GM21381 (cell line): ENCODE results near the gene TRIM62.
"Not testable (repeated sequence)": the region's sequence is repeated elsewhere in the genome, so short reads cannot be mapped to it uniquely, and the experiment has no call there.

Experiments
- ATAC-seq: cut with Tn5 transposase; IDR thresholded peaks from one replicate; pipeline ENCODE4 v1.9.1; 2021; ENCODE audit warnings: mild to moderate bottlenecking, moderate library complexity; ENCODE audit not compliant: unreplicated experiment

TRIM62 gene

GRCh38 chr1:33140153-33141149 lies 41.4 kb downstream of the TRIM62 start:
- ATAC-seq: no peak

DNA sequence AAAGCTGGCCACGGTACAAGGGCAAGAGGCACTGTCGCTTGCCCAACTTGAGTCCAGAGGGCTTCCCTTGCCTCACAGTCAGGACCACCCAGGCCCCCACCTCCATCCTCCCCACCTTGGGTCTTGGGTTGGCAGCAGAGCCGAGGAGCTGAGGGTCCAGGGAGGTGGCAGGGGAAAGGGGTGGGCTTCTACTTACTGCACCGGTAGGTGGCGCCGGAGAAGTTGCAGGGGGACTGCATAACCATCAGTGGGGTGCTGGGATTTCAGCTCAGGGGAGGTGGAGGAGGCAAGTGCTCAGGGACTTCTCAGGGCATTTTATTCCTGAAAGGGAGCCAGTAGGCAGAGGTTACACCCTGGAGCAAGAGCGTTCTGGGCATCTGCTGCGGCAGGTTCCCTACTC lies 44.0 kb downstream of the TRIM62 start:
- no peak for ATAC-seq

DNA sequence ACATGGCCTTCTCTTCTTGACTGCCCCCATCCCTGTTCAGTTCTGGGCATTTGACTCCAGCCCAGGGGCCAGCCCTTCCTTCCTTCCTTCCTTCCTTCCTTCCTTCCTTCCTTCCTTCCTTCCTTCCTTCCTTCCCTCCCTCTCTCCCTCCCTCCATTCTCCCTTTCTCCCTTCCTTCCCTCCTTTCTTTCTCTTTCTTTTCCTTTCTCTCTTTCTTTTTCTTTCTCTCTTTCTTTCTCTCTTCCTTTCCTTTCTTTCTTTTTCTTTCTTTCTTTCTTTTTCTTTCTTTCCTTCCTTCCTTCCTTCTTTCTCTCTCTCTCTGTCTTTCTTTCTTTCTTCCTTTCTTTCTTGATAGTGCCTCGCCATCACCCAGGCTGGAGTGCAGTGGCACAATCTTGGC lies 45.8 kb downstream of the TRIM62 start:
- ATAC-seq: not testable (repeated sequence)

- no peak for ATAC-seq
Measured at GRCh38 chr1:33133478-33134105, 48.3 kb downstream of the TRIM62 start.

- ATAC-seq: no peak
Measured at GRCh38 chr1:33132549-33132948, 49.3 kb downstream of the TRIM62 start.

- no peak for ATAC-seq
Measured at GRCh38 chr1:33131191-33131590, 50.7 kb downstream of the TRIM62 start.

DNA sequence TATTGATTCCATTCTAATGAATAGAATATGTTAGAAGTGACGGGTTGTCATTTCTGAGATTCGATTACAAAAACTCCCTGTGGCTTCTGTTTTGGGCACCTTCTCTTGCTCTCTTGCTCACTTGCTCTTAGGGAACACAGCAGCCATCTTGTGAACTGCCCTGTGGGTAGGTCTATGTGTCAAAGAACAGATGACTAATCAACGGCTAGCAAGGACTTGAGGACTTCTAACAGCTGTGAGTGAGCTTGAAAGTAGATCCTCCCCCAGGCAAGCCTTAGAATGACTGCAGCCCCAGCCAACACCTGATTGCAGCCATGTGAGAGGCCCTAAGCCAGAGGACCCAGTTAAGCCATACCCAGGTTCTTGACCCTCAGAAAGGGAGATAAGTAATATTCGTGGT lies 51.5 kb downstream of the TRIM62 start:
- ATAC-seq: no peak

GRCh38 chr1:33128781-33129180 lies 53.1 kb downstream of the TRIM62 start:
- ATAC-seq: no peak

DNA sequence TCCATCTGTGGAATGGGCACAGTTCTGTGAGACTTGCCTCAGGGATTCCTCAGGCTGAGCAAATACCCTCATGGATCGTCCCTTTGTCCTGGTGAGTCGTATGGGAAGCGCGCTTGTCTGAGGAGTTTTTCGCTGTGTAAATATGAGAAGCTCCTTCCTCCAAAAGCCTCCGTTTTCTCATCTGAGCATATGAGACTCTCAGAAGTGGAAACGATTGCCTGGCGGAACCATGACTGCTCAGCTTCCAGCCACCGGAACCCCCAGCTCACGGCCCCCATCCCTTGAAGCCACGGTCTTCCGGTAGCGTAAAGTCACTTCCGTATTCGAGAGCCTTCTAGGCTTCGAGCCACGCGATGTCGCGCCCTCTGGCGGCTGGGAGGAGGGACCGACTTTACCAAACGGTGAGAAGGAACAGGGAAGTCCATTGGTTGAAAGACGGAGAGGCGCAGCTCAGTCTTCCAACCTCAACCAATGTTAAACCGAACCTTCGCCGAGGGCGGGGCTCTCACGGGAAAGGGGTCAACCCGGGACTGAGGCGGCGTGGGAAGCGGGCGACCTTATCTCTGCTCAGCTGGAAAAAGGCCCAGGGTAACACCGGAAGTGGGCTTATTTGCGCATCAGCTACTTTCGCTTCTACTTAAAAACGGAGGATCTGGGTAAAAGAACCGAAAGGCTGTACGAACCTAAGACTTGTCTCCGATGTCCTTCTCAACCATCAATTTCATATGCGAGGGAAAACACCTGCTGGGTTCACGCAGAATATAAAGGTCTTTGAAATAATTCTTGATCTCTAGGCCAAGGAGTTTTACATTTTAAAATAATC lies 54.6 kb downstream of the TRIM62 start:
- ATAC-seq: peak; percentile 96

GRCh38 chr1:33126411-33127000 lies 55.3 kb downstream of the TRIM62 start:
- ATAC-seq: no peak

DNA sequence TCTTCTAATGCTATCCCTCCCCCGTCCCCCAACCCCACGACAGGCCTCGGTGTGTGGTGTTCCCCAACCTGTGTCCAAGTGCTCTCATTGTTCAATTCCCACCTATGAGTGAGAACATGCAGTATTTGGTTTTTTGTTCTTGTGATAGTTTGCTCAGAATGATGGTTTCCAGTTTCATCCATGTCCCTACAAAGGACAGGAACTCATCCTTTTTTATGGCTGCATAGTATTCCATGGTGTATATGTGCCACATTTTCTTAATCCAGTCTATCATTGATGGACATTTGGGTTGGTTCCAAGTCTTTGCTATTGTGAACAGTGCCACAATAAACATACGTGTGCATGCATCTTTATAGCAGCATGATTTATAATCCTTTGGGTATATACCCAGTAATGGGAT lies 57.2 kb downstream of the TRIM62 start:
- not testable (repeated sequence) for ATAC-seq

DNA sequence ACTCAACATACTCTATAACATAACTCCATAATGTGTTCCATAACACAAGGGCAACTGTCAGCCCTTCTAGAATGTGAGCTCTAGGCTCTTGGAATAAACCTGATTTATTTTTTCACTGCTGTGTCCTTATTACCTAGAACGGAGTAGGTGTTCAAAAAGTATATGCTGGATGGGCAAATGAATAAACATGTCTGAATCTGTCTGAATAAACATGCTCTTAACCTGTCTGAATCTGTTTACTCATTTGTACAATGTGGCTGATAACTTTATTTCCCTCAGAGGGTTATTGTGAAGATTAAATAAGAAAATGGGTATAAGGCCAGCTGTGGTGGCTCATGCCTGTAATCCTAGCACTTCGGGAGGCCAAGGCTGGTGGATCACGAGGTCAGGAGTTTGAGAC lies 58.6 kb downstream of the TRIM62 start:
- no peak for ATAC-seq

DNA sequence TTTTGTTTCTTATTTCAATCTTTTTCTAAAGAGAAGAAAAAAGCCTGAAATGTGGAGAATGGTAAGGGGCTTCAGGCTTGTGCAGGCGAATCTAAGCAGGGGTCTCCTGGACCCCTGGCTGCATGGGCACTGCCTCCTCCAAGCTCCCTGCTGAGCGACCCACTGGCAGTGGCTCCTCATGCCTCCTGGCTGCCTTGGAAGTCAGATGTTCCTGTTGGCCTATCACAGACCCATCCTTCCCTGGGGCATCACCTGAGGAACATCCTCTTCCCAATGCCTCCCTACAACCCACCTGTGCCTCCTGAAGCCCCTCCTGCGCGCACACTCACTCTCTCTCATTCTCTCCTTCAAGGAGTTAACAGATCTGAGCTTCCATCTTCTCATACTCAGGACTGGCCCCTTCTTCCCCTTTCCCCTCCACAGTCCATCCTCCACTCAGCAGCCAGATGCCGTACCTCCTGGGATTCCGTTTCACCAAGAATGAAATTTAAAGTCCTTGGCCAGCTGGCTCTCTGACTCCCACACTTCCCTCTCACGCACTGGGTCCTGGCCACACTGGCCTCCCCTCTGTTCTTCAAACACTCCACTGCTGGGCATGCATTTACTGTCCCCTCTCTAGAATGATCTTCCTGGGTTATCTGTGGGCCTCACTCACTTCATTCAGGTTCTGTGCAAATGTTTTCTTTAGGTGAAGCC lies 59.2 kb downstream of the TRIM62 start:
- no peak for ATAC-seq

DNA sequence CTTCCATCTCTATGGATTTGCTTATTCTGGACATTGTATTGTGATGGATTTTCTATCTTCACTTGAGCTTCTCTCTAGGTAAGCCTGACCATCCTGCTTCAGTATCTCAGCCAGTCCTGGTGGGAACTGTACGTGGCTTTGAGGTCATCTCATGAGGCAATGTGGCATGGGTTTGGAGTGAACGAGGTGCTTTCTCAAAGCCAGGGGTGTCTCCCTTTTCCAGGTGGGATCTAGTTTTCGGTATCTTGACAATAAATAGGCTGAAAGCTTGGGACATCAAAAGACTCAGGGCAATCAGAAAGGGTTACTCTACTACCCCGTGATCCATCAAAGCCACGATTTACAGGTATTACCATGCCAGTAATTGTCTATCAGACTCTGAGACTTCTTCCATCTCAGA lies 60.1 kb downstream of the TRIM62 start:
- no peak for ATAC-seq

DNA sequence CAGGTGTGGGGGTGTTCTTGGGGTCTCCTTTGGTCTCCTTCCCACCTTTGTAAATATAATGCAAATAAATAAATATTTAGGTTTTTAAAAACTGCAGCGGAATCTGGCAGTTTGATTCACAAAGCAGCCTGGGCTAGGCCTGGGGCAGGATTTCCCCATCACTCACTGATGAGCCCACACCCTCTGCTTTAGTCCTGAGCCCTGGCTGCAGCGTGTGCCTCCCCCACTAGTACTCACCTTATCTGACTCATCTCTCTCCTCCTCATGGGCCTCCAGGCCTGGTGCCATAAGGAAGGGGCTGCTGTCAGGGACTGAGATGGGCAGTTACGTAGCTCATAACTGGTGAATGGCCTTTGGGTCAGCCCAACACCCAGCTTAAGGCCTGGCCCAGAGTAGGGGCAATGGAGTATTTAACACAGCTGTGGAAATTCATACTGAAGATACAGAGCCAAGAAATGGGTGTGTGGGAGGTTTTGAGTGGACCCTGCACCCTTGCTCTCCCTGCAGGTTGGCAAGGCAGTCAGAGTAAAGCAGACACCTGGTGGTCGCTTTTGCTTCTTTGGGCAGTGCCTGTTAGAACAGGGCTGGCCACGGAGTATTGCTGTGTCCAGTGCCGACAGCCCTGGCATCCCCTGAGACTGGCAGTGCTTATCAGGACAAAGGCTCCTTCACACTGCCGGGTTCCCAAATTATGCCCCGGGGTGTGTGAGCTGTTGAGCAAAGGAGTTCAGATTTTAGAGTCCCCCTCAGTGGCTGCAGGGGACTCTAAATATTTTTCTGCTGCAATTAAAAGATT lies 61.2 kb downstream of the TRIM62 start:
- no peak for ATAC-seq

DNA sequence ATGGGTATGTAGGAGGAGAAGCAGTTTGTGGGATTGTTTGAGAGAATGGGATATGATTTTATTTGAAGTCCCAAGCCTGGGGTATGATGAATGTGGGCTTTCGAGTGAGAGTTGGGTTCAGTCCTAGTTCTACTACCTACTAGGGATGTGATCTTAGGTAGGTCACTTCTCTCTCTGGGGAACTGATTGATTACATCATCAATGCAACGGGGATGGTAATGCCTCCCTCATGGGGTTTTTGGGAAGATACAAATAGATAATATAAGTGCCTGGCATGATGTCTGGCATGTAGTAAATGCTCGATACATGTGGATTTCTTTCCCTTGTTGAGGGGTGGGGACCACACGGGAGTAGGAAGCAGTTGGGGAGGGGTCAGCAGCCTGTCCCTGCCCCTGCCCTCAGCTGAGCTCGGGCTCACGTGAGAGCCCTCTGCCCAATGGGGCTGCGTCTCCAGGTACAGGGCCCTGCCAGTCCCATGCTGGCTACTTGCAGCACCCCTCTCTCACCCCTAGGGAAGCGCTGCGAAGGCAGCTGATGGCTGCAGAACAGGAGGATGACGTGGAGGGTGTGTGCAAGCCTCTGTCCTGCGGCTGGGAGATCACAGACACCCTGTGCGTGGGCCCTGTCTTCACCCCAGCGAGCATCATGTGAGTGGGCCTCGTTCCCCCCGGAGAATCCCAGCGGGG lies 62.2 kb downstream of the TRIM62 start:
- ATAC-seq: no peak

DNA sequence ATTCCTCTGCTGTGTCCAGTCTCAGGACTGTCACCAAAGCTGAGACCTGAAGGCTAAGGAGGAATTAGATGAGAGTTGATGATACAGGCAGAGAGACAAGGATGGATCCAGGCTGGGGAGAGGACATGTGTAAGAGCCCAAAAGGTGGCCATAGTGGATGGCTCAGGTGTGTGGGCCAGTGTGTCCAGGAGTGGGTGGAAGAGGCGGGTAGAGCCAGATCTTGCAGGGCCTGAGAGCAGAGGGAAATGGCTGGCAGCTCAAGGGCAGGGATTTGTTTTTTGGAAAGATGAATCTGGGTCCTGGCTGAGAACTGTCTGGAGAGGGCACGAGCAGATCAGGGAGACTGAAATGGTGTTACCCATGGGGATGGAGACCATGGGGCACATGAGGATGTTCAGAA lies 62.8 kb downstream of the TRIM62 start:
- ATAC-seq: no peak

DNA sequence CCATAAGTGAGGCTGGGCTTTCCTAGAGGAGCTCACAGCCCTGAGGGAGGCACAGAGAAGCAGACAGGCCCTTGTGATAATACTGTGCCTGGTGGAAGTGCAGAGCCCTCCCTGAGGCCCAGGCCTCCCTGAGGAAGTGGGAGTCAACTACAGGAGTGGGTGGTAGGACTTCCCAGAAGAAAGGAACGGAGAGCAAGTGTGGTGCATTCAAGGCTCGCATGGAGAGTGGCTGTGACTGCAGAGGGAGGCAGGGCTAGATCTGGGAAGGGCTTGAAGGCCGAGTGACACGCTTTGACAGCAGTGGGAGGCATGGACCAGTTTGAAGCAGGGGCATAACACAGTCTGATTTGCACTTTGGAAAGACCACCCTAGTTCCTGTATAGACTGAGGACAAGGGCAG lies 63.6 kb downstream of the TRIM62 start:
- no peak for ATAC-seq
